DOHH2 (cell line): ENCODE data around the gene GREB1.

Experiments
- H3F3A ChIP-seq: fragments of 200-600 bp; sonication (generic), shearing (Covaris generic); 2 replicates; pipeline ENCODE4 v1.6.0; 2016; ENCODE audit warnings: antibody characterized with exemption, mild to moderate bottlenecking; ENCODE audit not compliant: control insufficient read depth, insufficient read depth
- H3K27ac ChIP-seq: fragments of 200-600 bp; sonication (generic); 2 replicates; pipeline ENCODE4 v1.5.1; 2014; ENCODE audit warnings: low read depth, mild to moderate bottlenecking, low read length, moderate library complexity
- H3K27me3 ChIP-seq: fragments of 200-600 bp; sonication (generic); 2 replicates; pipeline ENCODE4 v1.6.1; 2014; ENCODE audit warnings: mild to moderate bottlenecking, low read length, mixed read lengths; ENCODE audit not compliant: control insufficient read depth
- H3K36me3 ChIP-seq: fragments of 200-600 bp; sonication (generic); 2 replicates; pipeline ENCODE4 v1.6.1; 2014; ENCODE audit warnings: mild to moderate bottlenecking, low read length, moderate library complexity, mixed read lengths; ENCODE audit not compliant: control insufficient read depth
- H3K4me1 ChIP-seq: fragments of 200-600 bp; sonication (generic); 2 replicates; pipeline ENCODE4 v1.6.1; 2014; ENCODE audit warnings: mild to moderate bottlenecking, low read length, mixed read lengths; ENCODE audit not compliant: control insufficient read depth
- H3K4me2 ChIP-seq: fragments of 200-600 bp; sonication (generic); 2 replicates; pipeline ENCODE4 v1.6.0; 2014; ENCODE audit warnings: mild to moderate bottlenecking, low read length, moderate library complexity
- H3K4me3 ChIP-seq: fragments of 200-600 bp; sonication (generic); 2 replicates; pipeline ENCODE4 v1.5.1; 2014; ENCODE audit warnings: mild to moderate bottlenecking, low read length, mixed read lengths
- H3K79me2 ChIP-seq: fragments of 200-600 bp; sonication (generic); 2 replicates; pipeline ENCODE4 v1.6.1; 2014; ENCODE audit warnings: mild to moderate bottlenecking, low read length, mixed read lengths; ENCODE audit not compliant: control insufficient read depth
- H3K9me2 ChIP-seq: fragments of 200-600 bp; sonication (generic); replicated peaks from 2 replicates; pipeline ENCODE4 v1.6.1; 2014; ENCODE audit warnings: mild to moderate bottlenecking, low read length, mixed read lengths; ENCODE audit not compliant: control insufficient read depth
- H3K9me3 ChIP-seq: fragments of 200-600 bp; sonication (generic); 2 replicates; pipeline ENCODE4 v1.6.1; 2014; ENCODE audit warnings: antibody characterized with exemption, low read length, mixed read lengths; ENCODE audit not compliant: control insufficient read depth, insufficient read depth
- H4K20me1 ChIP-seq: fragments of 200-600 bp; sonication (generic); 2 replicates; pipeline ENCODE4 v1.6.0; 2014; ENCODE audit warnings: low read depth, mild to moderate bottlenecking, antibody characterized with exemption, low read length, moderate library complexity; ENCODE audit not compliant: control insufficient read depth, insufficient read depth
- EZH2phosphoT487 ChIP-seq: fragments of 200-600 bp; sonication (generic); IDR thresholded peaks from 2 replicates; pipeline ENCODE4 v1.6.1; 2017; ENCODE audit warnings: borderline replicate concordance, mild to moderate bottlenecking, antibody characterized with exemption, low read length, moderate library complexity, mixed read lengths
- TF ChIP-seq, protein P1 (sequence below): fragments of 200-600 bp; sonication (generic); IDR thresholded peaks from one replicate; pipeline ENCODE4 v1.5.1; 2014; ENCODE audit warnings: antibody characterized with exemption, mild to moderate bottlenecking, low read depth, low read length; ENCODE audit not compliant: poor library complexity, severe bottlenecking

GREB1 gene

DNA sequence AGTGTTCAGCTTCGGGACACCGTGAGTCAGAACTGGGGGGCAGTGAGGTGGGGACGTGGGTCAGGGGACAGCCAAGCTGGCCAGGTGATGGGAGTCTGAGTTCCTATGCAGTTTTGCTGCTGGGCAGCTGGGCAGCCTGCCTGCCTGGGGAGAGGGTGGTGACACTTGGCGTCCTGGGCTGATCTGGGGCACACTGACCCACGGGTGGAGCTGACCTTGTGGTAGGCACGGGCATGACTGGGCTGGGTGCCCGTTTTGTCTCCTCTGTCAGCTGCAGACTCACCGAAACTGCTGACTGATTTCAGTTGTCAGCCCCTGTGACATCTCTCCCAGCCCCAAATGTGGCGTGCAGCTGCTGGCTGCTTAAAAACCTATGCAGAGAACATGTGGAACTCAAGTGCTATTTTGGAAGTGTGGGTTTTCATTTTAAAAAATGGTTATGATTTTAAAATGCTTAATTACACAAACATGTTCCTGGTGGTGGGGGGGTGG lies 35.3 kb upstream of the GREB1 start:
- no peak overlapping the region for H3K4me3 ChIP-seq
- H3F3A ChIP-seq, result no peaks in the 10 kb centered on the region
- no peaks in the 10 kb centered on the region for H3K9me3 ChIP-seq
- no peaks in the 10 kb centered on the region for H3K4me1 ChIP-seq
- 0 out of 2 replicates have a peak, but pooled peaks cover 2% of the 10 kb centered on the region for H3K27me3 ChIP-seq
- no peak overlapping the region for H3K27ac ChIP-seq
- no peaks in the 10 kb centered on the region for H4K20me1 ChIP-seq
- H3K9me2 ChIP-seq, result no peaks in the 10 kb centered on the region
- H3K4me2 ChIP-seq, result no peak overlapping the region
- no peak for TF ChIP-seq EZH2phosphoT487
- TF ChIP-seq, protein P1, sequence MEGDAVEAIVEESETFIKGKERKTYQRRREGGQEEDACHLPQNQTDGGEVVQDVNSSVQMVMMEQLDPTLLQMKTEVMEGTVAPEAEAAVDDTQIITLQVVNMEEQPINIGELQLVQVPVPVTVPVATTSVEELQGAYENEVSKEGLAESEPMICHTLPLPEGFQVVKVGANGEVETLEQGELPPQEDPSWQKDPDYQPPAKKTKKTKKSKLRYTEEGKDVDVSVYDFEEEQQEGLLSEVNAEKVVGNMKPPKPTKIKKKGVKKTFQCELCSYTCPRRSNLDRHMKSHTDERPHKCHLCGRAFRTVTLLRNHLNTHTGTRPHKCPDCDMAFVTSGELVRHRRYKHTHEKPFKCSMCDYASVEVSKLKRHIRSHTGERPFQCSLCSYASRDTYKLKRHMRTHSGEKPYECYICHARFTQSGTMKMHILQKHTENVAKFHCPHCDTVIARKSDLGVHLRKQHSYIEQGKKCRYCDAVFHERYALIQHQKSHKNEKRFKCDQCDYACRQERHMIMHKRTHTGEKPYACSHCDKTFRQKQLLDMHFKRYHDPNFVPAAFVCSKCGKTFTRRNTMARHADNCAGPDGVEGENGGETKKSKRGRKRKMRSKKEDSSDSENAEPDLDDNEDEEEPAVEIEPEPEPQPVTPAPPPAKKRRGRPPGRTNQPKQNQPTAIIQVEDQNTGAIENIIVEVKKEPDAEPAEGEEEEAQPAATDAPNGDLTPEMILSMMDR, result no peak
- H3K79me2 ChIP-seq, result no peaks in the 10 kb centered on the region
- H3K36me3 ChIP-seq, result no peaks in the 10 kb centered on the region

DNA sequence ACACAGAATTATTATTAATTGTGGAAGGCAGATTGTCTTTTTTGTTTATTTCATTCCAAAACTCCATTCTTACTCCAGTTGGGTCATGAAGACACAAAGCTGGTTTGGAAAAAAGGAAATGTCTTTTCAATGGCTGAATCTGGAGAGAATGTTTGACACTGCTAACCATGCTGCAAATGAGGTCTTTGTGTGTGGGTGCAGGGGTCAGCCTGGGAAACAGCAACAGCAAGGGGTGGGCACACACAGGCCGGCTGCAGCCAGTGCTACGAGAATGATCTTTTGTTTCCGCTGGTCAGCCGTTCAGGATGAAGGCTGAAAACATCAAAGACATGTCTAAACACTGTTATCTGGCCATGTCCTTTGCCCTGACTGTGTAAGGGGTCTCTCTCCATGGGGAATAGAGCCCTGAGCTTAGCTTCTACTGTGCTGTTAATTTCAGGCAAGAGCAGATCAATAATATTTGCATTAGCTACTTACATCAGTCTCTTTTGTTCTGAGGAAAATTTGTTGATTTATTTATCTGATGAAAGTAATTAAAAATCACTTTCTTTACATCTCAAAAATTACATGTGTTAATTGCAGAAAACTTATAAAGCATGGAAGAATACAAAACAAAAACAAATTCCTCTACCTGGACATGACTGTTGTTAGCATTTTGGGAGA lies 34.6 kb upstream of the GREB1 start:
- Histone ChIP-seq H3K27ac (no peak overlapping the region), H3K27me3 (0 out of 2 replicates have a peak, but pooled peaks cover 2% of the 10 kb centered on the region), H3K9me3 (no peaks in the 10 kb centered on the region), H3F3A (no peaks in the 10 kb centered on the region), H4K20me1 (no peaks in the 10 kb centered on the region), H3K4me3 (no peak overlapping the region), H3K4me2 (no peak overlapping the region), H3K79me2 (no peaks in the 10 kb centered on the region), H3K36me3 (no peaks in the 10 kb centered on the region), H3K4me1 (no peaks in the 10 kb centered on the region), H3K9me2 (no peaks in the 10 kb centered on the region)
- TF ChIP-seq, protein P1, result no peak
- no peak for TF ChIP-seq EZH2phosphoT487

DNA sequence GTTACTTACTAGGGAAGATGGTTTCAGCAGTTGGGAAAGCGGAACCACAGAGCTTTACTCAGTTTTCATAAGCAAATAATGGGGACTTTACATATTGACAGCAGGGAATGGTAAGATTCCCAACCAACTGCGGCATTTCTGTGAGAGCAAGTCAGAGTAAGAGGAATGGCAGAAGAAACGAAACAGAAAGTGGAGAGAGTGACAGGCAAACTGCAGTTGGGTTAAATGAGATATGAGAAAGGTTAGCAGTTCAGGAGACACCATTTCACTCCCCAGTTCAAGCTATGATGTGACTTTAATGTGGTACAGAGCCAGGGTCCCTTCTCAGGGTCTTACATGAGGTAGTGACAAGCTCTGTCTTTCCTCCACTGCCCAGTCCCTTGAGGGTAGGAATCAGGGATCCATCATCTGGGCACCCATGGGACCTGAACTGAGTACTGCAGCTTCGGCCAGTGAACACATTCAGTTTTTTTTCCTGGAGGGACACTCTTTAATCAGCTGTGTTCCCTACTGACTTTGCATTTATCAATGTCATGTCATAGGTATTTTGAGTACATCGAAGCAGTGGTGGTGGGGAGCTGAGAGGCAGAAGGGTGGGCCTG lies 33.0 kb upstream of the GREB1 start:
- Histone ChIP-seq H3K4me2 (no peak overlapping the region), H4K20me1 (no peaks in the 10 kb centered on the region), H3K79me2 (no peaks in the 10 kb centered on the region), H3K27me3 (0 out of 2 replicates have a peak, but pooled peaks cover 2% of the 10 kb centered on the region), H3F3A (no peaks in the 10 kb centered on the region), H3K27ac (no peak overlapping the region), H3K4me1 (no peaks in the 10 kb centered on the region), H3K9me2 (no peaks in the 10 kb centered on the region), H3K36me3 (no peaks in the 10 kb centered on the region), H3K4me3 (no peak overlapping the region), H3K9me3 (no peaks in the 10 kb centered on the region)
- TF ChIP-seq, protein P1, result no peak
- TF ChIP-seq EZH2phosphoT487, result no peak
